ENCODE measurements around the gene NPFFR1. TPM values are rescaled to one million over a fixed set of nuclear protein-coding genes. Genes with fewer than 3 reads are reported as not detected.
"Not testable (repeated sequence)": the region's sequence is repeated elsewhere in the genome, so short reads cannot be mapped to it uniquely, and the experiment has no call there.

NPFFR1 gene
- total RNA-seq, 1 donor from 2014 or later: not detected

- no peaks in the 10 kb centered on the region for H3K36me3 ChIP-seq
- H3K4me1 ChIP-seq: no peaks in the 10 kb centered on the region
- intact Hi-C loops (cut with micrococcal nuclease): no loop called here
- no peak for TF ChIP-seq CTCF (IDR thresholded peaks at IDR 0.05; ENCODE audit: borderline replicate concordance)
- H3K27me3 ChIP-seq (ENCODE audit: low read depth): peaks cover 5% of the 10 kb centered on the region
- no peak overlapping the region for H3K27ac ChIP-seq (replicated peaks)
- H3K9me3 ChIP-seq (replicated peaks): no peaks in the 10 kb centered on the region
- no peak overlapping the region for H3K4me3 ChIP-seq
- DNase-seq: no peak
Observed at GRCh38 chr10:70266056-70266455, 17.7 kb downstream of the NPFFR1 start.

DNA sequence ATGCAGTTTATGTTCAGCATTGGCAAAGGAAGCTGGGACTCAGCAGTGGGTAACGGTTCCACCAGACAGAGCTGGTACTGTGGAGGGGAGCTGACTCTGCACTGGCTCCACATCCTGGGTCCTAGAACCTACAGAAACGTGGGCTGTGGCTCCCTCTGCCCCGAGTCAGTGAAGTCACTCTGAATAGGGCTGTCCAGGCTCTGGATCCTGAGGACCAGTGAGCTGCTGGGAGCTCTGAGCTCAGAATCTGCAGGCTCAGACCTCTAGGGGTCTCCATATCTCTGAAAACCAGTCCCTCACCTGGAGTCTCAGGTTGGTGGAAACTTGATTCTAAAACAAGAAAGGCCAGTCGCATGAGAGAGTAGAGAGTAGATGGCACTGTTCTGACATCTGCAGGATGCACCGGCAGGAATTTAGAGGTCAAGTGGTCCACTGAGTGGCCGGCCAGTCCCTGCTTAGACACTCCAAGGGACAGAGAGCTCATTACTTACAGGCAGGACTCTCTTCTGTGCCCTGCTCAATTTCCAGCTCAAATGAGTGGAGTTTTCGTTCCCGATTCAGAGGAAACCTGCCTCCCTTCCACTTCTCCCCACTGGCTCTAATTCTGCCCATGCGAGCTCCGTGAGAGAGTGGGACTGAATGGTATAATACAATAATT is 18.6 kb downstream of the NPFFR1 start:
- Histone ChIP-seq H3K27me3 (ENCODE audit: low read depth) (peaks cover 13% of the 10 kb centered on the region), H3K9me3 (replicated peaks) (no peaks in the 10 kb centered on the region), H3K27ac (replicated peaks) (no peak overlapping the region), H3K36me3 (no peaks in the 10 kb centered on the region), H3K4me1 (no peaks in the 10 kb centered on the region), H3K4me3 (no peak overlapping the region)
- intact Hi-C loops (cut with micrococcal nuclease): no loop called here
- no peak for DNase-seq
- TF ChIP-seq CTCF (IDR thresholded peaks at IDR 0.05; ENCODE audit: borderline replicate concordance): peak; percentile 46

DNA sequence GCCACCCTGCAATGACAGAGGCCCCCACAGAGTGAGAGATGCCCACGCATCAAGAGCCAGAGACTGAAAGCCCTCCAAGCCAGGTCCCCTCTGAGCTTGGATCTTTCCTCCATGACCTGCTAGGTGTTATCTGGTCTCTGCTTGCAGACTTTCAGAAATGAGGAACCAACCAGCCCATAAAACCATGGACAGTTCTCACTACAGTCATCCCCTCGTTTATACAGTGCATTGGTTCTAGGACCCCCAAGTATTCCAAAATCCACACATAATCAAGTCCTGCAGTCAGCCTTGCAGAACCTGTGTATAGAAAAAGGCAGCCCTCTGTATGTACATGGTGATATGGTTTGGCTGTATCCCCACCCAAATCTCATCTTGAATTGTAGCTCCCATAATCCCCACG is 23.1 kb downstream of the NPFFR1 start:
- H3K9me3 ChIP-seq (replicated peaks): no peaks in the 10 kb centered on the region
- H3K4me1 ChIP-seq: peaks cover 3% of the 10 kb centered on the region
- no peak overlapping the region for H3K4me3 ChIP-seq
- H3K36me3 ChIP-seq: no peaks in the 10 kb centered on the region
- intact Hi-C loops (cut with micrococcal nuclease): no loop called here
- no peak for TF ChIP-seq CTCF (IDR thresholded peaks at IDR 0.05; ENCODE audit: borderline replicate concordance)
- DNase-seq: no peak
- no peak overlapping the region for H3K27ac ChIP-seq (replicated peaks)
- peaks cover 35% of the 10 kb centered on the region for H3K27me3 ChIP-seq (ENCODE audit: low read depth)

- Histone ChIP-seq H3K27me3 (ENCODE audit: low read depth) (peaks cover 40% of the 10 kb centered on the region), H3K36me3 (no peaks in the 10 kb centered on the region), H3K9me3 (replicated peaks) (no peaks in the 10 kb centered on the region), H3K4me1 (peaks cover 8% of the 10 kb centered on the region), H3K27ac (replicated peaks) (no peak overlapping the region), H3K4me3 (no peak overlapping the region)
- no peak for TF ChIP-seq CTCF (IDR thresholded peaks at IDR 0.05; ENCODE audit: borderline replicate concordance)
- DNase-seq: no peak
- intact Hi-C loops (cut with micrococcal nuclease): no loop called here
Observed at GRCh38 chr10:70260259-70260658, 23.5 kb downstream of the NPFFR1 start.

- Histone ChIP-seq H3K27me3 (ENCODE audit: low read depth) (peaks cover 60% of the 10 kb centered on the region), H3K27ac (replicated peaks) (no peak overlapping the region), H3K36me3 (no peaks in the 10 kb centered on the region), H3K4me3 (no peak overlapping the region), H3K9me3 (replicated peaks) (no peaks in the 10 kb centered on the region), H3K4me1 (peaks cover 12% of the 10 kb centered on the region)
- intact Hi-C loops (cut with micrococcal nuclease): no loop called here
- DNase-seq: no peak
- TF ChIP-seq CTCF (IDR thresholded peaks at IDR 0.05; ENCODE audit: borderline replicate concordance): no peak
Observed at GRCh38 chr10:70258216-70258615, 25.6 kb downstream of the NPFFR1 start.

DNA sequence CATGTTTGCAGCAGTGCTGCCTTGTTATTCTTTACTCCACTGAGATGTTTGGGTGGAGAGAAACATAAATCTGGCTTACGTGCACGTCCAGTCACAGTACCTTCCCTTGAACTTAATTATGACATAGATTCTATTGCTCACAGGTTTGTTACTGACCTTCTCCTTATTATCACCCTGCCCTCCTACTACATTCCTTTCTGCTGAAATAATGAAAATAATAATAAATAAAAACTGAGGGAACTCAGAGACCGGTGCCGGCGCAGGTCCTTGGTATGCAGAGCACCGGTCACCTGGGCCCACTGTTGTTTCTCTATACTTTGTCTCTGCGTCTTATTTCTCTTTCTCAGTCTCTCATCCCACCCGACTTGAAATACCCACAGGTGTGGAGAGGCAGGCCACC is 26.0 kb downstream of the NPFFR1 start:
- peaks cover 12% of the 10 kb centered on the region for H3K4me1 ChIP-seq
- H3K36me3 ChIP-seq; DNase-seq; H3K4me3 ChIP-seq; intact Hi-C loops (cut with micrococcal nuclease); H3K27ac ChIP-seq (replicated peaks); H3K9me3 ChIP-seq (replicated peaks): not testable (repeated sequence)
- peaks cover 62% of the 10 kb centered on the region for H3K27me3 ChIP-seq (ENCODE audit: low read depth)

All from left ventricle myocardium inferior (tissue), 1 donor.